Ovary (tissue), 3 donors: ENCODE results near the gene TMEM63C.

Source experiments
- CTCF ChIP-seq, 3 donors: fragments of 450-650 bp in 2 of 3; fragments of 200-600 bp in 1 of 3; IDR thresholded peaks; one replicate each; pipeline versions ENCODE4 v1.5.1 to v1.8.0; 2016 to 2022; ENCODE audit warnings: antibody characterized with exemption in 3 of 3, mild to moderate bottlenecking in 1 of 3
- EP300 ChIP-seq: sonication (generic); formaldehyde crosslinking; IDR thresholded peaks from one replicate; pipeline ENCODE4 v1.6.1; 2017; ENCODE audit warnings: antibody characterized with exemption
- POLR2A ChIP-seq: fragments of 450-650 bp; IDR thresholded peaks from one replicate; pipeline ENCODE4 v1.6.1; 2017; ENCODE audit warnings: antibody characterized with exemption, mild to moderate bottlenecking, moderate library complexity
- donor health status: DM: no; HTN: no; CAD: no.

GRCh38 chr14:77275601-77276017, 94.0 kb downstream of the TMEM63C start:
- TF ChIP-seq CTCF (IDR thresholded peaks at IDR 0.05) (no peak), POLR2A (no peak), EP300 (no peak)
